Activated T-helper 2 cell treated with anti-CD3 and anti-CD28 coated beads, Interferon-gamma antibody, Interleukin-2, Interleukin-4, amounts not matched to agents 10 μg/mL and 5 μg/mL and 100 μg/mL, durations not matched to agents 14 hours and 24 hours and 36 hours (primary cell): ENCODE results near the gene CDH4. TPM values are rescaled to one million over a fixed set of nuclear protein-coding genes. Genes with fewer than 3 reads are reported as not detected.

Experiments
- DNase-seq: peaks from one replicate; pipeline ENCODE4 v3.0.0; 2021; ENCODE audit warnings: low spot score
- H3K27ac Mint-ChIP-seq: one replicate; pipeline ENCODE4 v1.8.0; 2021; ENCODE audit warnings: mixed read lengths
- H3K27me3 Mint-ChIP-seq: one replicate; pipeline ENCODE4 v1.8.0; 2021; ENCODE audit warnings: low read depth, mixed read lengths
- H3K36me3 Mint-ChIP-seq: one replicate; pipeline ENCODE4 v1.8.0; 2021; ENCODE audit warnings: low read depth, mixed read lengths
- H3K4me1 Mint-ChIP-seq: one replicate; pipeline ENCODE4 v1.8.0; 2021; ENCODE audit warnings: low read depth, mixed read lengths
- H3K4me3 Mint-ChIP-seq: one replicate; pipeline ENCODE4 v1.8.0; 2021; ENCODE audit warnings: low read depth, mild to moderate bottlenecking, moderate library complexity, mixed read lengths
- H3K9me3 Mint-ChIP-seq: one replicate; pipeline ENCODE4 v1.8.0; 2021; ENCODE audit warnings: mixed read lengths
- intact Hi-C: fragments of 100-400 bp; cut with micrococcal nuclease; formaldehyde crosslinking; loops from one replicate; pipeline ENCODE4 v1.15.1; 2023
- total RNA-seq: library from RNA; stranded (reverse); gene quantifications from 2 replicates; pipeline ENCODE4 v1.2.3, GENCODE V29; 2022

CDH4 gene
- total RNA-seq, 1 donor from 2014 or later = not detected

DNA sequence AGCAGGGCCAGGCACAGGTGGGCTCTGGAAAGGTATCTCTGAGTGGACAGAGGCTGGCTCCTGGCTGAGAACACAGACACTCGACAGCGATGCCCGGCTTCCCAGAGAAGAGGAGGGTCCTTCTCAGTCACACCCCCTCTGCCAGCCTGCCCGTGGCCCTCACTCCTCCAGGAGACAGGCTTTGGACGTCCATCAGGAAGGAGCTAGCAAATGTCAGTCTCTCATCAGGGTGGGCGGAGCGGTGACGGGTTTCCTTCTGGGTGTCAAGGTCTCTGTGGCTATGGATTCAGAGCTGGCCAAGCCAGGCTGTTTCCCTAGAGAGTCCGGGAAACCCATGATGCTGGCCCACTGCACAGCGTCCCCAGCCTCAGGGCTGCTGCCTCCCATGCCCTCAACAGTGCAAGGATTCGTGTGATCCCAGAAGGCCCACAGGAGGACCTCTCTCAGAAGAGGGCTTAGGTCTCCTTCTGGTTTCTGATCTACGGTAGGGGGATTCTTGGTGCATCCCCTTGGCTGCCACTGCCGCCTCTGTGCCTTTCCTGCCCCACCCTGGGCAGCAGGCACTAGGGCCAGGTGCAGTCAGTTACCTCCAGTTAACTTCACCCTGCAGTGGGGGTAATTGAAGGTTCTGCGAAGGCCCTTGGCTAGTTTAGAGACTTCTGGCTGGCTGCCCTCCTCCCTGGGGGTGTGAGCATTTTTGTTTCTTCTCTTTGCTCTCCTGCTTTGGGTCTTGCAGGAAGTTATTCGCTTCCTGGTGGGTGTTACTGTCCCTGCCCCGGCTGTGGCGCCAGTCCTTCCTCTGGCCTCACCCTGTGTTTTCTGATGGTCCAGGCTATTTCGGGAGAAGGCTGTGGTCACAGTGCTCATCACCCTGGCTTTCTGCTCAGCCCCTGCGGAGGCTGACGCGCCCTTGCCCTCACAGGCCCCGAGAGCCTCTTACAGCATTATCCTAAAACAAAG lies 80.2 kb downstream of the CDH4 start:
- intact Hi-C loops = no loop called here
- H3K27ac Mint-ChIP-seq = no peak overlapping the region
- no peaks in the 10 kb centered on the region for H3K27me3 Mint-ChIP-seq
- no peaks in the 10 kb centered on the region for H3K9me3 Mint-ChIP-seq
- no peak for DNase-seq
- no peaks in the 10 kb centered on the region for H3K4me1 Mint-ChIP-seq
- H3K4me3 Mint-ChIP-seq = no peak overlapping the region
- no peaks in the 10 kb centered on the region for H3K36me3 Mint-ChIP-seq

DNA sequence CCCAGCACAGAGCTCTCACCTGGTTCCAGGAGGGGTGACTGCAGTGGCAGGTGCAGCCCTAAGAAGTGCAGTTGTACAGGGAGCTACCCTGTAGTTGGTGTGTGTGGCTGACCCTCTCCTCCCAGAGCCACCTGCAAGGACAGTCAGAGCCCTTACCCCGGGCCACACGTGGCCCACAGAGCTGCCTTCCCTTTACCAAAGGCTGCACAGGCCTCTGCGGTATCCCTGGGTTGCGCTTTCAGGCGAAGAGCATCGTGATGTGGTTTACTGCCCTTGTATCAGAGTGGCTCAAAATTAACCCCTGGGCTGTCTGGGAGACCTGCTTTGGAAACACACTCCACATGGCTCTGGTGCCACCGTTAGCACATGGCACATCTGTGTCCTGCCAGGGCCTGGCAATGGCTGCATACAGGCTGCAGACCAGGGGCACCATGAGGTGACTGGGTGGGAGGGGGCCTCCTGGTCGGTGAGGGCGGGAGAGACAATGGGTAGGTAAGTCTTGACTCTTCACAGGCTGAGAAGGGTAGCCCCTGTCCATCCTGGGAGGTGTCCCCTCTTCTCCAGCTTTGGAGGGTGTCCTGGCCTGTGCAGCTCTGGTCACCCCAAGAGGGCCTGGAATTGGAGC lies 81.5 kb downstream of the CDH4 start:
- Mint-ChIP-seq H3K27me3 (no peaks in the 10 kb centered on the region), H3K4me1 (no peaks in the 10 kb centered on the region), H3K4me3 (no peak overlapping the region), H3K9me3 (no peaks in the 10 kb centered on the region), H3K27ac (no peak overlapping the region), H3K36me3 (no peaks in the 10 kb centered on the region)
- intact Hi-C loops = no loop called here
- DNase-seq = no peak

DNA sequence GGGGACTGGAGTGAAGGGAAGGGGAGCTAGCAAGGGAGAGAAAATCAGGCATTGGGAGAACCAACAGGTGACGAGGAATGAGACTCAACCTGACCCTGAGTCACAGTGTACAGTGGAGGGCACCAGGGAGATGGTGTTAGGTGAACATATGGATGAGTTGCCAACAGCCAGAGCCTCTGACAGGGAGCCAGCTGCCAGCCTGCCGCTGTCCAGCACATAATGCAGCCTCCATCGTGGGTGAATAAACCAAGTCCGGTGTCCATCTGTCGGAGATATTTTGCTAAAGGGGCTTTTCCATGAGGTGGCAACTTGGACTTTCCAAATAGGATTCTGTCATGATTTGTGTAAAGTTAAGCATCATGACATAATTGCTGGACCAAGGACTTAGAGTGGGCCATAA lies 88.1 kb downstream of the CDH4 start:
- H3K9me3 Mint-ChIP-seq = no peaks in the 10 kb centered on the region
- intact Hi-C loops = no loop called here
- H3K4me3 Mint-ChIP-seq = no peak overlapping the region
- H3K36me3 Mint-ChIP-seq = no peaks in the 10 kb centered on the region
- H3K27me3 Mint-ChIP-seq = no peaks in the 10 kb centered on the region
- H3K27ac Mint-ChIP-seq = no peak overlapping the region
- no peak for DNase-seq
- H3K4me1 Mint-ChIP-seq = no peaks in the 10 kb centered on the region

DNA sequence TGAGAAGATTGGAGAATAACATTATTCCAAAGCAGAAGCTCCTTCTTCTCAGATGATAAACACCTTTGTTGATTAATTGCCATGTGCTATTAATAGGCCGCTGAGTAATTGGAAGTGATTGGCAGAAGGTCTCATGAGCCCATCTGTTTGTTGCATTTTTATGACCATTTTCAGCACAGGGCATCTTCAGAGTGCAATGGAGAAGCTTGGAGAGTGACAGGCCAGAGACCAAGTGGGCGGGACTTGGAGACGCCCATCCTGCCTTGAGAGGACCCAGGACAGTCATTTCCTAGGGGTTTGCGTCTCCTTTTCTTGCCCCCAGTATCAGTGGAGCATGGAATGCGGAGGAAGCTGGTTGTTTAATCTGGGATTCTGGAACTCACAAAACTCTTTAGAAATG lies 89.5 kb downstream of the CDH4 start:
- Mint-ChIP-seq H3K9me3 (no peaks in the 10 kb centered on the region), H3K27me3 (no peaks in the 10 kb centered on the region), H3K4me1 (no peaks in the 10 kb centered on the region), H3K4me3 (no peak overlapping the region), H3K36me3 (no peaks in the 10 kb centered on the region), H3K27ac (no peak overlapping the region)
- intact Hi-C loops = no loop called here
- DNase-seq = no peak

DNA sequence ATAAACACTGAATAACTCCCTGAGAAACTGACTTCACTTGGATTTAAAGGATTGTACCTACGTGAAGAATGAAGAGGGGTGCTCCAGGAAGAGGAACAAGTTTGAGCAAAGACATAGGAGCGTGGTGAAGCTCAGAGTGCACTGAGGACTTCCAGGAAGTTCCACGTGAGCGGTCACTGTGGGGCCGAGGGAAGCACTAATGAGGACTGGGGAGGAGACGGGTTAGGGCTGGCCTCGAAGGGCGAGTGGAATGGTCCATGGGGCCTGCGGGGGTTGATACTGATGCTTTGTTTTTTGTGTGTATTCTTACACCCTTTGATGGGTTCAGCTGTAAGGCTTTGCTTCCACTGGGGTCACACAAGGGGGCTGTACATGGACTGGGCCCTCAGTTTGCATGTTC lies 91.9 kb downstream of the CDH4 start:
- no peaks in the 10 kb centered on the region for H3K36me3 Mint-ChIP-seq
- no peak overlapping the region for H3K27ac Mint-ChIP-seq
- no peak overlapping the region for H3K4me3 Mint-ChIP-seq
- no peak for DNase-seq
- H3K27me3 Mint-ChIP-seq = no peaks in the 10 kb centered on the region
- no peaks in the 10 kb centered on the region for H3K9me3 Mint-ChIP-seq
- no peaks in the 10 kb centered on the region for H3K4me1 Mint-ChIP-seq
- intact Hi-C loops = no loop called here

DNA sequence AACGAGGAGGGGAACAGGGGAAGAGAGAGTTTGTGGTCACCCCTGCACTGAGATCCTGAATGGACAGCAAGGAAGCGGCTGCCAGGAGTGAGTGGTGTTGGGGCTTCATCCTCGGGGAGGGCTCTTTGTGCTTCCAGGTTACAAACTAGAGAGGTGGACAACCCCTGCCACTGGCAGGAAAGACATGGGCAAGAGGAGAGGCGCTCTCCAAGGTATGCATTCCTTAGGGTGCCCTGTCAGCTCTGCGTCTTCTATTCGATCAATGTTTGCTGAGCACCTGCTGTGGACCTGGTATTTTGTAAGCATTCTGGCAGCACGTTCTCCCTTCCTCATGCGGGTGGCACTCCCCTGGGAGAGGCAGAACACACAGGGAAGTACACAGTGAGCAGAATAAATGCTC lies 93.6 kb downstream of the CDH4 start:
- no peak for DNase-seq
- Mint-ChIP-seq H3K9me3 (no peaks in the 10 kb centered on the region), H3K4me1 (no peaks in the 10 kb centered on the region), H3K27me3 (no peaks in the 10 kb centered on the region), H3K36me3 (no peaks in the 10 kb centered on the region), H3K27ac (no peak overlapping the region), H3K4me3 (no peak overlapping the region)
- intact Hi-C loops = no loop called here

DNA sequence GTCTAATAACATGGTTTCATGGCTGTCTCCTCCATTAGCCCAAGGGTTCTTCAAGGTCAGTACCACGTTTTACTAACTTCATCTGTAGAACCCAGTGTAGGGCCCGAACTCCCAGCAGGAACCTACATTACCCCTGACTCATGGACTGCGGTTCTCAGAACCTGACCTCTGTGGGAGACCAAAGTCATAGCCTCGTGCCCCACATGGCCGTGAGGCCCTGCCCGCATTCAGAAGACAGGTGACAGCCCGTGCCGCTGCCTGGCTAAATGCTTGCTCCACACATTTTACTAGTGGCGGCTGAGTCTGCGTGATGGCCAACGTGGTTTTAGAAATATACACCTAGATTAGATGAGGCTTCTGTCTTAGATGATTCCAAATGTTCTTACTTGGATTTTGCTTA lies 94.9 kb downstream of the CDH4 start:
- Mint-ChIP-seq H3K4me3 (no peak overlapping the region), H3K9me3 (no peaks in the 10 kb centered on the region), H3K27me3 (no peaks in the 10 kb centered on the region), H3K4me1 (no peaks in the 10 kb centered on the region), H3K27ac (no peak overlapping the region), H3K36me3 (no peaks in the 10 kb centered on the region)
- intact Hi-C loops = no loop called here
- DNase-seq = no peak

DNA sequence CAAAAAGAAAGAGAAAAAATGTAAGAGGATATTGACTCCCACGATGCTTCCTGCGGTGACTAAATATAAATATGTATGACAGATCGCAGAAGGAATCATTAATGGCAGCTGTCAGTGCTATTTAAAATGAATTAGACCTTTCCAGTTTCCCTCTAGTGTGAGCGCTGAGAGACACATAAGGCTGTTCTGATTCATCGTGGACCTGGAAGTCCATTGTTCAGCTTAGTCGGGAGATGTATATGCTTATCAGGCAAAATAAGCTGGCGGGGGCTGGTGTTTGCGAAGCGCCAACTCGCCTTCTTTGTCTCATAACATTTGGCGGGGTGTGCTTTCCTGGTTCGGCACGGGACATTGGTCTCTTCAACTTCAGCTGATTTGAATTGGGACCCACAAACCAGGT lies 95.4 kb downstream of the CDH4 start:
- Mint-ChIP-seq H3K9me3 (no peaks in the 10 kb centered on the region), H3K36me3 (no peaks in the 10 kb centered on the region), H3K27ac (no peak overlapping the region), H3K27me3 (no peaks in the 10 kb centered on the region), H3K4me3 (no peak overlapping the region), H3K4me1 (no peaks in the 10 kb centered on the region)
- intact Hi-C loops = no loop called here
- no peak for DNase-seq

DNA sequence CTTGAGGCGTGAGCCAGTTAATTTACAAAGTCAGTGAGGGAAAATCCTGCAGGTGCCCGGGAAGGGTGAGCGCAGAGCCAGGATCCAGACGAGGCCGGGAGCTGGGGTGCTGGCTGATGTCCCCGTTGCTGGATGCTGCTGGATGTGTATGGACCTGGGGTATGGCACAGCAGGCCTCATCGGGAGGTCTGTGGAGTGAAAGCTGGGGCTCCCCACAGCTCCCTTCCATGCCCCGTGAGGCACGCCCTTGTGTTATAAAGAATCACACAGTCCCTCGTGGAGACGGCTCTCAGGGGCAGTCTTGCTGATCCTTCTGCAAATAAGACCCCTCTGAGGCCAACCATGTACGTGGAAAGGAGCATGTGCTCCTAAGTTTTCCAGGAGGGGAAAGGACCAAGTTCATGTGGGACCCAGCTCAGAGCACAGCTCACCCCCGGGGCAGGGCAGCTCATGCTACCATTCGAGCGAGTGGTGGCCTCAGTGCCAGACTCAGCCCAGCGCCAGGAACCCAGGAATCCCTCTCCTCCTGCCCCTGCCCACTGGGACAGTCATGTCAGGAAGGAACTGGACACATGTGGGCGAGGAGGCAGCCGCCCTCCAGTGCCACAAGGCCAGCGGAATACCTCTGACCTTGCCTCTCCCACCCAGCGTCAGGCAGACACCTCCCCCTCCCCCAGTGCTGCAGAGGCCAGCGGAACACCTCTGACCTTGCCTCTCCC lies 97.5 kb downstream of the CDH4 start:
- no peaks in the 10 kb centered on the region for H3K27me3 Mint-ChIP-seq
- no peaks in the 10 kb centered on the region for H3K9me3 Mint-ChIP-seq
- H3K36me3 Mint-ChIP-seq = no peaks in the 10 kb centered on the region
- no peak overlapping the region for H3K4me3 Mint-ChIP-seq
- DNase-seq = no peak
- intact Hi-C loops = no loop called here
- no peaks in the 10 kb centered on the region for H3K4me1 Mint-ChIP-seq
- no peak overlapping the region for H3K27ac Mint-ChIP-seq

DNA sequence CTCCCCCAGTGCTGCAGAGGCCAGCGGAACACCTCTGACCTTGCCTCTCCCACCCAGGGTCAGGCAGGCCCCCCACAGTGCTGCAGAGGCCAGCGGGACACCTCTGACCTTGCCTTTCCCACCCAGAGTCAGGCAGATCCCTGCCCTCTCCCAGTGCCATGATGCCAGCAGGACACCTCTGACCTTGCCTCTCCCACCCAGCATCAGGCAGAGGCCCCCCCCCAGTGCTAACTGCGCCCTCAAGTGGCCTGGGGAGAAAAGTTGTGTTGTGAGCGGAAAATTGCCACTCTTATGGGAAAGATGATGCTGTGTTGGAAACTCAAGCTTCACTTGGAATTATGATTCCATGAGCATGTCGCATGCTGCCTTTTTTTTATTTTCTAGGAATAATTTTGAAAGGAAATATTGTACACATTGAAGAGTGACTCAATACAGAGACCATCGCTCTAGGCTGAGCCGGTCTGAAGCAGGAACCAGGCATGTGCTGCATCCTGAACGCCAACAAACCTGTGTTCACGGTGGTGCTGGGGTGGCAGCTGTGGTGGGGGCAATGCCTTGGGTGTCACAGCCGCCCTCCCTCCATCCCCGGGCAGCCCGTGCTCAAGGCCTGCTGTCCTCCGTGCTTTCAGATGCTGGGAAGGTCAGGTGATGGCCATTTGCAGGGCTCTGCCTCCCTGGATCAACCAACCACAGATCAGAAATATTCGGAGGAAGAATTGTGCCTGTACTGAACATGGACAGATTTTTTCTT lies 98.6 kb downstream of the CDH4 start:
- intact Hi-C loops = no loop called here
- Mint-ChIP-seq H3K4me1 (no peaks in the 10 kb centered on the region), H3K36me3 (no peaks in the 10 kb centered on the region), H3K27me3 (no peaks in the 10 kb centered on the region), H3K9me3 (no peaks in the 10 kb centered on the region), H3K27ac (no peak overlapping the region), H3K4me3 (no peak overlapping the region)
- no peak for DNase-seq

DNA sequence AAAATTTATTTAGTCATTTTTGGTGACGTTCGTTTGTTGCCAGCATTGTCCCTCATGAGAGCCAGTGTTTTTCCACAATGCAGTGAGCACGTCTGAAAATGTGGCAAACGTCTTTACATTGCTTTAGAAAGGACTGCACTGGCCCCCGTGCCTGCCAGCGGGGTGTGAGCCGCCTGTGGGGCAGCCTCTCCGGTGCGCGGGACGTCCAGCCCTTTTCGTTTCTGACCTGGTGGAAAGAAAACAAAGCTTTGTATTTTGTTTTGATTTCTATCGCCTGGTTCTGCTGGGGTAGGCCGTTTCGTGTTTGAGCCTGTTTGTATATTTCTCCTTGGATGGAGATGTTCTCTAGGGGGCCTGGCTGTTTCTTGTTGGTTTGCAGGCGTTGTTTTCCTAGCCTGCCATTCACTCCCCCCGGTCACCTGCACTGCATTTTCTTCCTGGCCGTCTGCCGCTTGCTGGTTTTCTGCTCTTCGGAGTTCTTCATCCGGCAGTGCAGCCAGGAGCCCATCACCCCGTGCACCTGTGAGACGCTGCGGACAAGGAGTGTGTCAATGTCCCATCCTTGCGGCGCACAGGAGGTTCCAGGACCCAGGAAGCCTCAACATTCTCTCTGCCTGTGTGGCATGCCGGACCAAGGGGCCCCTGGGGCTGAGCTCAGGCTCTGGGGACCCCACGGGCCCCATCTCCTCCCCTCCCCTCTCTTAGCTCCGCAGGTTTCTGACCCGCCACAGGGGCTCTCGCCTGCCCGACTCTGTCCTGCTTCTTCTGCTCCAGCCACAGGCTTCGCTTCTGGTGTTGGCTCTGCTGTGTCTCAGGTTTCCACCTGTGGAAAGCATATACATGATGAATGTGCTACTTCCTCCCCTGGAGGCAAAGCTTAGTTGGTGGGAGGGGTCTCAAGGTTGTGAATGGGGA lies 100.5 kb downstream of the CDH4 start:
- Mint-ChIP-seq H3K36me3 (no peaks in the 10 kb centered on the region), H3K4me1 (no peaks in the 10 kb centered on the region), H3K27me3 (no peaks in the 10 kb centered on the region), H3K4me3 (no peak overlapping the region), H3K27ac (no peak overlapping the region), H3K9me3 (no peaks in the 10 kb centered on the region)
- DNase-seq = no peak
- intact Hi-C loops = no loop called here
